Measurements from ENCODE around the gene SLC16A8. TPM values are rescaled to one million over a fixed set of nuclear protein-coding genes. Genes with fewer than 3 reads are reported as not detected.
A peak's percentile ranks its signal among the peaks of the same experiment; 100 is the strongest.

Gene SLC16A8
- total and polyA plus RNA-seq, 8 donors = 0.38 to 2.1 (median 1.3) TPM

- ATAC-seq (no peak), DNase-seq (peak in 1 of 4 donors; percentile 66)
- TF ChIP-seq CTCF (IDR thresholded peaks at IDR 0.05) = no peak
- no peaks in the 10 kb centered on the region for H3K9me3 ChIP-seq
- H3K4me1 ChIP-seq = no peaks in the 10 kb centered on the region
- intact Hi-C loops (cut with DNase I) = no loop called here
- no peaks in the 10 kb centered on the region for H3K27me3 ChIP-seq
- no peak overlapping the region for H3K4me3 ChIP-seq
- H3K27ac ChIP-seq = no peak overlapping the region
- peaks cover 0 to 89% of the 10 kb centered on the region in 2 donors for H3K36me3 ChIP-seq
These were observed 11.4 kb downstream of the SLC16A8 start for GRCh38 chr22:38072322-38073149.

GRCh38 chr22:38071421-38072321 lies 12.3 kb downstream of the SLC16A8 start:
- no peak for TF ChIP-seq CTCF (IDR thresholded peaks at IDR 0.05)
- peak in 1 of 4 donors; percentile 44 for DNase-seq
- no peak for ATAC-seq
- Histone ChIP-seq H3K27ac (no peak overlapping the region), H3K27me3 (no peaks in the 10 kb centered on the region), H3K4me1 (no peaks in the 10 kb centered on the region), H3K36me3 (peaks cover 0 to 98% of the 10 kb centered on the region in 2 donors), H3K9me3 (no peaks in the 10 kb centered on the region), H3K4me3 (no peak overlapping the region)
- intact Hi-C loops (cut with DNase I) = no loop called here

- TF ChIP-seq CTCF (IDR thresholded peaks at IDR 0.05) = no peak
- DNase-seq (peak in 1 of 4 donors; percentile 45), ATAC-seq (no peak)
- peaks cover 0 to 100% of the 10 kb centered on the region in 2 donors for H3K36me3 ChIP-seq
- H3K27ac ChIP-seq = no peak overlapping the region
- H3K4me1 ChIP-seq = no peaks in the 10 kb centered on the region
- no peak overlapping the region for H3K4me3 ChIP-seq
- H3K9me3 ChIP-seq = no peaks in the 10 kb centered on the region
- intact Hi-C loops (cut with DNase I) = no loop called here
- no peaks in the 10 kb centered on the region for H3K27me3 ChIP-seq
These were observed 13.6 kb downstream of the SLC16A8 start for GRCh38 chr22:38070250-38070921.

GRCh38 chr22:38069372-38070249 lies 14.4 kb downstream of the SLC16A8 start:
- Histone ChIP-seq H3K4me1 (no peaks in the 10 kb centered on the region), H3K27ac (no peak overlapping the region), H3K4me3 (no peak overlapping the region), H3K36me3 (peaks cover 0 to 100% of the 10 kb centered on the region in 2 donors), H3K27me3 (no peaks in the 10 kb centered on the region), H3K9me3 (no peaks in the 10 kb centered on the region)
- intact Hi-C loops (cut with DNase I) = no loop called here
- DNase-seq = peak in 2 of 4 donors; percentile 32 to 74
- no peak for TF ChIP-seq CTCF (IDR thresholded peaks at IDR 0.05)
- ATAC-seq = peak; percentile 40

Measured in left lung (tissue), 10 donors.